Esophagus (tissue), 2 donors: ENCODE measurements around the gene ZNF724. TPM values are rescaled to one million over a fixed set of nuclear protein-coding genes. Genes with fewer than 3 reads are reported as not detected.
"Not testable (repeated sequence)": the region's sequence is repeated elsewhere in the genome, so short reads cannot be mapped to it uniquely, and the experiment has no call there.

Experiments
- H3K27ac ChIP-seq, 2 donors: one replicate each; pipeline ENCODE4 v1.5.1; 2013; ENCODE audit warnings: low read depth in 2 of 2, mild to moderate bottlenecking in 2 of 2, inconsistent platforms in 1 of 2, low read length in 1 of 2, moderate library complexity in 1 of 2
- H3K27me3 ChIP-seq, 2 donors: one replicate each; pipeline ENCODE4 v1.6.1; 2013; ENCODE audit warnings: low read length in 2 of 2, control low read depth in 1 of 2, mild to moderate bottlenecking in 1 of 2; ENCODE audit not compliant: insufficient read depth in 2 of 2, control insufficient read depth in 1 of 2
- H3K36me3 ChIP-seq, 2 donors: one replicate each; pipeline ENCODE4 v1.6.1; 2013; ENCODE audit warnings: low read length in 1 of 2; ENCODE audit not compliant: control insufficient read depth in 2 of 2, insufficient read depth in 2 of 2
- H3K4me1 ChIP-seq, 2 donors: one replicate each; pipeline ENCODE4 v1.6.1; 2013; ENCODE audit warnings: low read length in 1 of 2; ENCODE audit not compliant: control insufficient read depth in 2 of 2, insufficient read depth in 2 of 2
- H3K4me3 ChIP-seq, 2 donors: one replicate each; pipeline ENCODE4 v1.5.1; 2013; ENCODE audit warnings: low read length in 2 of 2, mild to moderate bottlenecking in 2 of 2, low read depth in 1 of 2, moderate library complexity in 1 of 2
- H3K9me3 ChIP-seq, 2 donors: one replicate each; pipeline ENCODE4 v1.6.1; 2013; ENCODE audit warnings: mild to moderate bottlenecking in 2 of 2, low read depth in 1 of 2, low read length in 1 of 2, moderate library complexity in 1 of 2; ENCODE audit not compliant: control insufficient read depth in 2 of 2, insufficient read depth in 1 of 2
- WGBS, 2 donors: extraction: QIAGEN DNeasy Blood & Tissue Kit; methylation state at CpG; one replicate each; pipeline ENCODE4 v1.1.7; 2013; 5-methylcytosine and 5-hydroxymethylcytosine counted together
- polyA plus RNA-seq, 2 donors: library from polyadenylated mRNA; stranded (reverse); fragments of 200-250 nt; gene quantifications; one replicate each; pipeline ENCODE4 v1.2.3, GENCODE V29; 2013
- donor health status: healthy with polysubstance abuse.
- donor health status: Bipolar disorder and iron deficiency.

The ZNF724 gene
- polyA plus RNA-seq, 2 donors: 0.52 to 1.3 TPM

GRCh38 chr19:23254141-23254910 is 4.1 kb upstream of the ZNF724 start:
- Histone ChIP-seq H3K4me3 (no peak overlapping the region), H3K27me3 (no peaks in the 10 kb centered on the region), H3K4me1 (no peaks in the 10 kb centered on the region), H3K9me3 (no peaks in the 10 kb centered on the region), H3K36me3 (no peaks in the 10 kb centered on the region), H3K27ac (no peak overlapping the region)
- 31% methylated on average over 5 of the region's 5 CpGs for WGBS, 2 donors

GRCh38 chr19:23253256-23253655 is 3.1 kb upstream of the ZNF724 start:
- not testable (repeated sequence) for H3K27me3 ChIP-seq, H3K27ac ChIP-seq, H3K36me3 ChIP-seq, H3K4me1 ChIP-seq, H3K4me3 ChIP-seq, H3K9me3 ChIP-seq
- 61 to 63% methylated on average over 3 of the region's 3 CpGs for WGBS, 2 donors

GRCh38 chr19:23241419-23241818 is 8.8 kb downstream of the ZNF724 start:
- 97 to 100% methylated on average over 1 of the region's 1 CpG for WGBS, 2 donors
- H3K36me3 ChIP-seq: no peaks in the 10 kb centered on the region
- H3K27me3 ChIP-seq: no peaks in the 10 kb centered on the region
- H3K27ac ChIP-seq: no peak overlapping the region
- no peak overlapping the region for H3K4me3 ChIP-seq
- H3K4me1 ChIP-seq: no peaks in the 10 kb centered on the region
- peaks cover 3% of the 10 kb centered on the region in 2 donors for H3K9me3 ChIP-seq

DNA sequence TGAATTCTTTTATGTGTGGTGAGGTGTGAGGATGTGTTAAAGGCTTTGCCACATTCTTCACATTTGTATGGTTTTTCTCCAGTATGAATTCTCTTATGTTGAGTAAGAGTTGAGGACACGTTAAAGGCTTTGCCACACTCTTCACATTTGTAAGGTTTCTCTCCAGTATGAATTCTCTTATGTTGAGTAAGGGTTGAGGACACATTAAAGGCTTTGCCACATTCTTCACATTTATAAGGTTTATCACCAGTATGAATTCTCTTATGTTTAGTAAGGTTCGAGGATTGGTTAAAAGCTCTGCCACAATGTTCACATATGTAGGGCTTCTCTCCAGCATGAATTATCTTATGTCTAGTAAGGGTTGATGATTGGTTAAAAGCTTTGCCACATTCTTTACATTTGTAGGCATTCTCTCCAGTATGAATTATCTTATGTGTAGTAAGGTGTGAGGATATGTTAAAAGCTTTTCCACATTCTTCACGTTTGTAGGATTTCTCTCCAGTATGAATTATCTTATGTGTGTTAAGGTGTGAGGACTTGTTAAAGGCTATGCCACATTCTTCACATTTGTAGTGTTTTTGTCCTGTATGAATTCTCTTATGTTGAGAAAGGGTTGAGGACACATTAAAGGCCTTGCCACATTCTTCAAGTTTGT is 27.1 kb downstream of the ZNF724 start:
- H3K36me3 ChIP-seq: no peaks in the 10 kb centered on the region
- WGBS, 2 donors: 96 to 97% methylated on average over 3 of the region's 3 CpGs
- no peak overlapping the region for H3K4me3 ChIP-seq
- H3K27ac ChIP-seq: no peak overlapping the region
- no peaks in the 10 kb centered on the region for H3K4me1 ChIP-seq
- H3K9me3 ChIP-seq: peaks cover 9 to 22% of the 10 kb centered on the region in 2 donors
- H3K27me3 ChIP-seq: no peaks in the 10 kb centered on the region

GRCh38 chr19:23203841-23204344 is 46.3 kb downstream of the ZNF724 start:
- no peaks in the 10 kb centered on the region for H3K4me1 ChIP-seq
- no peaks in the 10 kb centered on the region for H3K36me3 ChIP-seq
- no peaks in the 10 kb centered on the region for H3K27me3 ChIP-seq
- H3K4me3 ChIP-seq: peak overlapping the region; percentile 0 to 37
- 19% methylated on average over 39 of the region's 39 CpGs for WGBS, 2 donors
- peaks cover 3 to 7% of the 10 kb centered on the region in 2 donors for H3K9me3 ChIP-seq
- H3K27ac ChIP-seq: peak overlapping the region in 1 of 2 donors; percentile 3

GRCh38 chr19:23190341-23190740 is 59.9 kb downstream of the ZNF724 start:
- Histone ChIP-seq H3K36me3 (no peaks in the 10 kb centered on the region), H3K4me3 (no peak overlapping the region), H3K27me3 (no peaks in the 10 kb centered on the region), H3K4me1 (no peaks in the 10 kb centered on the region), H3K27ac (no peak overlapping the region), H3K9me3 (peaks cover 6 to 9% of the 10 kb centered on the region in 2 donors)
- 82 to 86% methylated on average over 9 of the region's 9 CpGs for WGBS, 2 donors

DNA sequence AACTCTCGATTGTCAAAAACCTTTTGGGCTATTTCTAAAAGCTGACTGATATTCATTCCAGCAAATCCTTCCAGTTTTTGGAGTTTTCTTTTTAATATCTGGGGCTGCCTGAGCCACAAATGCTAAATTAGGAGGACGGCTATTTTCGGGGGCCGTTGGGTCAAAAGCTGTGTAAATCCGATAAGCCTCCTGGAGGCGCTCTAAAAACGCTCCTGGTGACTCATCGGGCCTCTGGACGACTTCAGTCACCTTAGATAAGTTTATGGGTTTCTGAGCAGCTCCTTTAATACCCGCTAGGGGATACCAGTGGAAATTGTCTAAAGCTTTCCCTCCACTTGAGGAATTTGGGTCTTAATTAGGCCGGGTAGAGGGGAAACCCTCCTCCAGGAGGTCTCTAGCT is 66.9 kb downstream of the ZNF724 start:
- 70 to 76% methylated on average over 11 of the region's 11 CpGs for WGBS, 2 donors
- Histone ChIP-seq H3K27ac (no peak overlapping the region), H3K9me3 (peaks cover 10 to 13% of the 10 kb centered on the region in 2 donors), H3K4me1 (no peaks in the 10 kb centered on the region), H3K4me3 (no peak overlapping the region), H3K27me3 (no peaks in the 10 kb centered on the region), H3K36me3 (no peaks in the 10 kb centered on the region)

Other genes with a start within 250 kb of the ZNF724 start
- under 1 TPM; 0.04 to 0.05 TPM for gene ZNF728, start 247.2 kb downstream of the ZNF724 start, polyA plus RNA-seq
- gene ZNF730, start 133.4 kb downstream of the ZNF724 start, polyA plus RNA-seq: under 1 TPM; 0.09 to 0.10 TPM
- 10 to 100 TPM in 1 of 2 donors, 1 to 10 TPM in 1; 6.0 to 11.9 TPM for gene ZNF91, start 145.1 kb upstream of the ZNF724 start, polyA plus RNA-seq